ENCODE data around the gene NIPAL4.
"Not testable (repeated sequence)": the region's sequence is repeated elsewhere in the genome, so short reads cannot be mapped to it uniquely, and the experiment has no call there.

DNA sequence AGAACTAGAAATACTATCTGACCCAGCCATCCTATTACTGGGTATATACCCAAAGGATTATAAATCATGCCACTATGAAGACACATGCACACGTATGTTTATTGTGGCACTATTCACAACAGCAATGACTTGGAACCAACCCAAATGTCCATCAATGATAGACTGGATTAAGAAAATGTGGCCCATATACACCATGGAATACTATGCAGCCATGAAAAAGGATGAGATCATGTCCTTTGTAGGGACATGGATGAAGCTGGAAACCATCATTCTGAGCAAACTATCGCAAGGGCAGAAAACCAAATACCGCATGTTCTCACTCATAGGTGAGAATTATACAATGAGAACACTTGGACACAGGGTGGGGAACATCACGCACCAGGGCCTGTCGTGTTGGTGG lies 30.1 kb upstream of the NIPAL4 start:
- TF ChIP-seq, protein P1, sequence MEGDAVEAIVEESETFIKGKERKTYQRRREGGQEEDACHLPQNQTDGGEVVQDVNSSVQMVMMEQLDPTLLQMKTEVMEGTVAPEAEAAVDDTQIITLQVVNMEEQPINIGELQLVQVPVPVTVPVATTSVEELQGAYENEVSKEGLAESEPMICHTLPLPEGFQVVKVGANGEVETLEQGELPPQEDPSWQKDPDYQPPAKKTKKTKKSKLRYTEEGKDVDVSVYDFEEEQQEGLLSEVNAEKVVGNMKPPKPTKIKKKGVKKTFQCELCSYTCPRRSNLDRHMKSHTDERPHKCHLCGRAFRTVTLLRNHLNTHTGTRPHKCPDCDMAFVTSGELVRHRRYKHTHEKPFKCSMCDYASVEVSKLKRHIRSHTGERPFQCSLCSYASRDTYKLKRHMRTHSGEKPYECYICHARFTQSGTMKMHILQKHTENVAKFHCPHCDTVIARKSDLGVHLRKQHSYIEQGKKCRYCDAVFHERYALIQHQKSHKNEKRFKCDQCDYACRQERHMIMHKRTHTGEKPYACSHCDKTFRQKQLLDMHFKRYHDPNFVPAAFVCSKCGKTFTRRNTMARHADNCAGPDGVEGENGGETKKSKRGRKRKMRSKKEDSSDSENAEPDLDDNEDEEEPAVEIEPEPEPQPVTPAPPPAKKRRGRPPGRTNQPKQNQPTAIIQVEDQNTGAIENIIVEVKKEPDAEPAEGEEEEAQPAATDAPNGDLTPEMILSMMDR (IDR thresholded peaks at IDR 0.05; ENCODE audit: low read depth, low read length, poor library complexity, severe bottlenecking) = not testable (repeated sequence)
- not testable (repeated sequence) for TF ChIP-seq EZH2phosphoT487 (IDR thresholded peaks at IDR 0.05; ENCODE audit: borderline replicate concordance, low read length)

Measured in DOHH2 (cell line).